ENCODE measurements around the gene AXIN2. TPM values are rescaled to one million over a fixed set of nuclear protein-coding genes. Genes with fewer than 3 reads are reported as not detected.

Gene AXIN2
- total RNA-seq, 1 donor from 2014 or later: 88.7 TPM

GRCh38 chr17:65573282-65573602 lies 11.8 kb upstream of the AXIN2 start:
- Mint-ChIP-seq H3K27me3 (ENCODE audit: low read depth) (peaks cover 5% of the 10 kb centered on the region), H3K4me3 (no peak overlapping the region), H3K36me3 (no peaks in the 10 kb centered on the region), H3K4me1 (peaks cover 9% of the 10 kb centered on the region), H3K9me3 (no peaks in the 10 kb centered on the region), H3K27ac (no peak overlapping the region)
- TF ChIP-seq, protein P1, sequence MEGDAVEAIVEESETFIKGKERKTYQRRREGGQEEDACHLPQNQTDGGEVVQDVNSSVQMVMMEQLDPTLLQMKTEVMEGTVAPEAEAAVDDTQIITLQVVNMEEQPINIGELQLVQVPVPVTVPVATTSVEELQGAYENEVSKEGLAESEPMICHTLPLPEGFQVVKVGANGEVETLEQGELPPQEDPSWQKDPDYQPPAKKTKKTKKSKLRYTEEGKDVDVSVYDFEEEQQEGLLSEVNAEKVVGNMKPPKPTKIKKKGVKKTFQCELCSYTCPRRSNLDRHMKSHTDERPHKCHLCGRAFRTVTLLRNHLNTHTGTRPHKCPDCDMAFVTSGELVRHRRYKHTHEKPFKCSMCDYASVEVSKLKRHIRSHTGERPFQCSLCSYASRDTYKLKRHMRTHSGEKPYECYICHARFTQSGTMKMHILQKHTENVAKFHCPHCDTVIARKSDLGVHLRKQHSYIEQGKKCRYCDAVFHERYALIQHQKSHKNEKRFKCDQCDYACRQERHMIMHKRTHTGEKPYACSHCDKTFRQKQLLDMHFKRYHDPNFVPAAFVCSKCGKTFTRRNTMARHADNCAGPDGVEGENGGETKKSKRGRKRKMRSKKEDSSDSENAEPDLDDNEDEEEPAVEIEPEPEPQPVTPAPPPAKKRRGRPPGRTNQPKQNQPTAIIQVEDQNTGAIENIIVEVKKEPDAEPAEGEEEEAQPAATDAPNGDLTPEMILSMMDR (IDR thresholded peaks at IDR 0.05; ENCODE audit: unreplicated experiment): no peak
- no peak for DNase-seq (ENCODE audit: low spot score in 2 of 2, unreplicated experiment in 2 of 2)

- H3K9me3 Mint-ChIP-seq: no peaks in the 10 kb centered on the region
- peaks cover 5% of the 10 kb centered on the region for H3K27me3 Mint-ChIP-seq (ENCODE audit: low read depth)
- no peaks in the 10 kb centered on the region for H3K36me3 Mint-ChIP-seq
- peaks cover 9% of the 10 kb centered on the region for H3K4me1 Mint-ChIP-seq
- H3K27ac Mint-ChIP-seq: no peak overlapping the region
- TF ChIP-seq, protein P1 (IDR thresholded peaks at IDR 0.05; ENCODE audit: unreplicated experiment): no peak
- no peak overlapping the region for H3K4me3 Mint-ChIP-seq
- DNase-seq (ENCODE audit: low spot score in 2 of 2, unreplicated experiment in 2 of 2): no peak
Observed at GRCh38 chr17:65572581-65573281, 11.3 kb upstream of the AXIN2 start.

DNA sequence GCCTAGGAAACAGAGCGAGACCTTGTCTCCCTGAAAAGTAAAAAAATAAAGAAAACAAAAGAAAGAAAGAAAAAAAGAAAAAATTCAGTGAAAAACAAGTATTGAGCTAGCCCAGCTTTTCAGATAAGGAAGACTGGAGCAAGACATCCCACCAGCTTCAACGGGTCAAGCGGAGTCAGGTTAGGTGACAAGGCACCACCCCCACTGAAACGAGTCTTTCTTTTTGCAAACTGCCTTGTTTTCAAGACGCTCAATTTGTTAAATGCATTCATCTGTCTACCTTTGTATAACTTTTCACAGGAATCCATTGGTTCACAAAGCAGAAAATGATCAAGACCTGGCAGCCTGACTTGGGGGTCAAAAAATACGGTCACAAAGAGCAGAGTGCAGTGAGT lies 10.7 kb upstream of the AXIN2 start:
- H3K36me3 Mint-ChIP-seq: no peaks in the 10 kb centered on the region
- no peak for DNase-seq (ENCODE audit: low spot score in 2 of 2, unreplicated experiment in 2 of 2)
- H3K27ac Mint-ChIP-seq: no peak overlapping the region
- H3K4me1 Mint-ChIP-seq: peaks cover 9% of the 10 kb centered on the region
- H3K4me3 Mint-ChIP-seq: no peak overlapping the region
- no peaks in the 10 kb centered on the region for H3K9me3 Mint-ChIP-seq
- peaks cover 5% of the 10 kb centered on the region for H3K27me3 Mint-ChIP-seq (ENCODE audit: low read depth)
- TF ChIP-seq, protein P1 (IDR thresholded peaks at IDR 0.05; ENCODE audit: unreplicated experiment): no peak

- Mint-ChIP-seq H3K9me3 (no peaks in the 10 kb centered on the region), H3K27me3 (ENCODE audit: low read depth) (peaks cover 5% of the 10 kb centered on the region), H3K36me3 (no peaks in the 10 kb centered on the region), H3K4me1 (peaks cover 17% of the 10 kb centered on the region), H3K27ac (no peak overlapping the region), H3K4me3 (no peak overlapping the region)
- TF ChIP-seq, protein P1 (IDR thresholded peaks at IDR 0.05; ENCODE audit: unreplicated experiment): no peak
- DNase-seq (ENCODE audit: low spot score in 2 of 2, unreplicated experiment in 2 of 2): no peak
Observed at GRCh38 chr17:65568918-65569317, 7.5 kb upstream of the AXIN2 start.

- Mint-ChIP-seq H3K27me3 (ENCODE audit: low read depth) (peaks cover 3% of the 10 kb centered on the region), H3K4me1 (peaks cover 12% of the 10 kb centered on the region), H3K27ac (no peak overlapping the region), H3K4me3 (no peak overlapping the region), H3K9me3 (no peaks in the 10 kb centered on the region), H3K36me3 (no peaks in the 10 kb centered on the region)
- no peak for DNase-seq (ENCODE audit: low spot score in 2 of 2, unreplicated experiment in 2 of 2)
- TF ChIP-seq, protein P1 (IDR thresholded peaks at IDR 0.05; ENCODE audit: unreplicated experiment): no peak
Observed at GRCh38 chr17:65567566-65567965, 6.1 kb upstream of the AXIN2 start.

DNA sequence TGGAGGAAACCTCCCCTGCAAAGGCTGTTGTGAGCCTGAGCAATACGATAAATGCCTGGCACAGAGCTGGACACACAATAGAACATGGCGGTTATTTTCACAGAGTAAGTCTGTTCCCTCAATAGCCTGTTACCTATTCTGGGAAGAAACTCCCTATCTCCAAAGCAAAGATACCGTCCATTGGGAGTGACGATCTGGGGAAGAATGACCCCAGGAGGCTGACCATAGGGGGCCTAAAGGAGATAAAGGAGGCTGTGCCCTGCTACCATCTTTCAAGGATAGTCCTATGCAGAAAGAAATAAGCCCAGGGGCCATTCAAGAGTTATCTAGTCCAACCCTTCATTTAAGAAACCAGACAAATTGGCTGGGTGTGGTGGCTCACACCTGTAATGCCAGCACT lies 4.1 kb upstream of the AXIN2 start:
- peaks cover 15% of the 10 kb centered on the region for H3K4me1 Mint-ChIP-seq
- H3K36me3 Mint-ChIP-seq: no peaks in the 10 kb centered on the region
- no peaks in the 10 kb centered on the region for H3K9me3 Mint-ChIP-seq
- H3K27ac Mint-ChIP-seq: no peak overlapping the region
- no peaks in the 10 kb centered on the region for H3K27me3 Mint-ChIP-seq (ENCODE audit: low read depth)
- DNase-seq (ENCODE audit: low spot score in 2 of 2, unreplicated experiment in 2 of 2): no peak
- no peak overlapping the region for H3K4me3 Mint-ChIP-seq
- TF ChIP-seq, protein P1 (IDR thresholded peaks at IDR 0.05; ENCODE audit: unreplicated experiment): no peak
